Naive thymus-derived CD4-positive, alpha-beta T cell (primary cell): ENCODE measurements around the gene ASIC2. TPM values are rescaled to one million over a fixed set of nuclear protein-coding genes. Genes with fewer than 3 reads are reported as not detected.

Source experiments
- ATAC-seq: fragments of 150-1000 bp; cut with Tn5 transposase; 2 replicates; pipeline ENCODE4 v1.10.0; 2021; ENCODE audit warnings: mild to moderate bottlenecking, moderate library complexity
- CTCF ChIA-PET: fragments of 350-600 bp; sonication (Branson Sonifier 250); formaldehyde crosslinking; loops from one replicate; lab custom pipeline; 2021; ENCODE audit warnings: antibody characterized with exemption; lab: Charles Lee
- POLR2A ChIA-PET: fragments of 350-600 bp; sonication (Branson Sonifier 250); formaldehyde crosslinking; loops from one replicate; lab custom pipeline; 2021; ENCODE audit warnings: antibody characterized with exemption, inconsistent platforms; lab: Charles Lee
- DNase-seq, 9 donors: peaks; one replicate each; pipeline versions ENCODE4 v3.0.0 to v3.0.0-alpha.2; 2020 to 2022; ENCODE audit warnings: mixed read lengths in 1 of 9
- H3K27ac ChIP-seq: one replicate; pipeline ENCODE4 v1.7.0; 2013; ENCODE audit warnings: mild to moderate bottlenecking, low read depth, low read length, moderate library complexity
- H3K27me3 ChIP-seq, 2 donors: one replicate each; pipeline ENCODE4 v1.7.0; 2013; ENCODE audit warnings: low read length in 2 of 2, mild to moderate bottlenecking in 2 of 2, moderate library complexity in 2 of 2; ENCODE audit not compliant: control insufficient read depth in 2 of 2, insufficient read depth in 2 of 2
- H3K36me3 ChIP-seq, 3 experiments: 1 replicate in 2 of 3; 2 replicates in 1 of 3; pipeline ENCODE4 v1.7.0; 2013; ENCODE audit warnings: low read length in 3 of 3, mild to moderate bottlenecking in 3 of 3, moderate library complexity in 1 of 3; ENCODE audit not compliant: insufficient read depth in 3 of 3, control insufficient read depth in 2 of 3
- H3K4me1 ChIP-seq, 2 donors: one replicate each; pipeline ENCODE4 v1.7.0; 2013; ENCODE audit warnings: low read length in 2 of 2, mild to moderate bottlenecking in 2 of 2, moderate library complexity in 1 of 2; ENCODE audit not compliant: control insufficient read depth in 2 of 2, insufficient read depth in 2 of 2
- H3K4me3 ChIP-seq: 2 replicates; pipeline ENCODE4 v1.7.0; 2013; ENCODE audit warnings: mild to moderate bottlenecking, low read length
- H3K9me3 ChIP-seq, 3 experiments: 1 replicate in 2 of 3; 2 replicates in 1 of 3; pipeline ENCODE4 v1.7.0; 2013; ENCODE audit warnings: low read length in 3 of 3; ENCODE audit not compliant: control insufficient read depth in 2 of 3
- H3K27ac Mint-ChIP-seq, 9 donors: one replicate each; pipeline ENCODE4 v1.8.0; 2020 to 2022; ENCODE audit warnings: mixed read lengths in 9 of 9, mild to moderate bottlenecking in 8 of 9, moderate library complexity in 5 of 9, inconsistent platforms in 2 of 9
- H3K27me3 Mint-ChIP-seq, 5 donors: one replicate each; pipeline ENCODE4 v1.8.0; 2021 to 2022; ENCODE audit warnings: mixed read lengths in 5 of 5, mild to moderate bottlenecking in 1 of 5
- H3K36me3 Mint-ChIP-seq, 5 donors: one replicate each; pipeline ENCODE4 v1.8.0; 2020 to 2022; ENCODE audit warnings: mixed read lengths in 5 of 5, mild to moderate bottlenecking in 3 of 5, inconsistent platforms in 1 of 5
- H3K4me1 Mint-ChIP-seq, 7 donors: one replicate each; pipeline ENCODE4 v1.8.0; 2020 to 2022; ENCODE audit warnings: mixed read lengths in 7 of 7, mild to moderate bottlenecking in 3 of 7, inconsistent platforms in 1 of 7
- H3K4me3 Mint-ChIP-seq, 10 donors: one replicate each; pipeline ENCODE4 v1.8.0; 2020 to 2022; ENCODE audit warnings: mild to moderate bottlenecking in 10 of 10, mixed read lengths in 10 of 10, moderate library complexity in 6 of 10, inconsistent platforms in 2 of 10
- H3K9me3 Mint-ChIP-seq, 11 donors: one replicate each; pipeline ENCODE4 v1.8.0; 2020 to 2022; ENCODE audit warnings: mixed read lengths in 11 of 11, mild to moderate bottlenecking in 4 of 11, inconsistent platforms in 1 of 11, moderate library complexity in 1 of 11
- intact Hi-C, 2 donors: fragments of 100-400 bp; cut with micrococcal nuclease; formaldehyde crosslinking; loops; one replicate each; pipeline ENCODE4 v1.15.1; 2023
- polyA plus RNA-seq, 2 donors: library from polyadenylated mRNA; unstranded; fragments of 300-500 nt; fragmentation: Illumina TruSeq; gene quantifications; one replicate each; pipeline ENCODE4 v1.2.3, GENCODE V29; 2021
- total RNA-seq, 6 experiments: library from RNA in 5 of 6; stranded (reverse) in 5 of 6; gene quantifications; 1 replicate in 5 of 6; 2 replicates in 1 of 6; pipeline ENCODE4 v1.2.3 and lab custom pipeline; 2021 to 2026

ASIC2 gene
- total and polyA plus RNA-seq, 7 experiments from 2014 or later: not detected

GRCh38 chr17:33267851-33268548 lies 25.1 kb downstream of the ASIC2 start:
- Histone ChIP-seq H3K27me3 (no peaks in the 10 kb centered on the region), H3K4me1 (no peaks in the 10 kb centered on the region), H3K36me3 (no peaks in the 10 kb centered on the region), H3K27ac (no peak overlapping the region), H3K9me3 (no peaks in the 10 kb centered on the region), H3K4me3 (no peak overlapping the region)
- CTCF ChIA-PET: no interaction called here
- peaks cover 0 to 11% (median 7%) of the 10 kb centered on the region in 5 donors for H3K27me3 Mint-ChIP-seq
- POLR2A ChIA-PET: no interaction called here
- intact Hi-C loops: no loop called here
- DNase-seq: no peak
- no peak for ATAC-seq
- H3K4me3 Mint-ChIP-seq: no peak overlapping the region
- no peaks in the 10 kb centered on the region for H3K36me3 Mint-ChIP-seq
- no peaks in the 10 kb centered on the region for H3K4me1 Mint-ChIP-seq
- no peak overlapping the region for H3K27ac Mint-ChIP-seq
- H3K9me3 Mint-ChIP-seq: peaks cover 0 to 7% (median 0%) of the 10 kb centered on the region in 11 donors

- intact Hi-C loops: no loop called here
- Histone ChIP-seq H3K27me3 (no peaks in the 10 kb centered on the region), H3K9me3 (no peaks in the 10 kb centered on the region), H3K36me3 (no peaks in the 10 kb centered on the region), H3K27ac (no peak overlapping the region), H3K4me3 (no peak overlapping the region), H3K4me1 (no peaks in the 10 kb centered on the region)
- POLR2A ChIA-PET: no interaction called here
- Mint-ChIP-seq H3K27ac (no peak overlapping the region), H3K4me1 (no peaks in the 10 kb centered on the region), H3K36me3 (no peaks in the 10 kb centered on the region), H3K4me3 (no peak overlapping the region), H3K9me3 (peaks cover 0 to 7% (median 0%) of the 10 kb centered on the region in 11 donors), H3K27me3 (peaks cover 0 to 16% (median 7%) of the 10 kb centered on the region in 5 donors)
- CTCF ChIA-PET: no interaction called here
- DNase-seq (no peak), ATAC-seq (no peak)
Measured at GRCh38 chr17:33267271-33267790, 25.8 kb downstream of the ASIC2 start.

DNA sequence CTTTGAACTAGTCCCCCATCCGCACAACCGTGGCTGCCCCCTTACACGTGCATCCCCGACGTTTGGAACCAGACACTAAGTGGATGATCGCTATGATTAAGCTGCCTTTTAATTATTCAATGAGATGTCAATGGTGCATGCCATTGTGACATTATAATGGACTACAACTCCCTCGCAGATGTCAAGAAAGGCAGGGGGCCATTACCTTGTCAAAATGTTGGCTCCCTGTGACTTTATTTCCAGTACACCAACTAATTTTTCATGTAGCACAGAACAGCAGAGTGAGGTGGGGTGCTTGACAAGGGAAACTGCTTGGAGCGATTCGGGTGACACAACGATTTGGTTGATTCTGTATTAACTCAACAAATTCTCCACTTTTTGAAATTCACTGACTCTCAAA lies 26.5 kb downstream of the ASIC2 start:
- no peaks in the 10 kb centered on the region for H3K4me1 Mint-ChIP-seq
- POLR2A ChIA-PET: no interaction called here
- no peaks in the 10 kb centered on the region for H3K9me3 ChIP-seq
- no peak overlapping the region for H3K27ac Mint-ChIP-seq
- H3K36me3 ChIP-seq: no peaks in the 10 kb centered on the region
- H3K27me3 ChIP-seq: no peaks in the 10 kb centered on the region
- intact Hi-C loops: no loop called here
- H3K4me3 ChIP-seq: no peak overlapping the region
- H3K4me3 Mint-ChIP-seq: no peak overlapping the region
- no peak for DNase-seq
- H3K9me3 Mint-ChIP-seq: peaks cover 0 to 7% (median 0%) of the 10 kb centered on the region in 11 donors
- no peaks in the 10 kb centered on the region for H3K36me3 Mint-ChIP-seq
- no peak overlapping the region for H3K27ac ChIP-seq
- no peaks in the 10 kb centered on the region for H3K4me1 ChIP-seq
- CTCF ChIA-PET: no interaction called here
- no peak for ATAC-seq
- peaks cover 0 to 16% (median 7%) of the 10 kb centered on the region in 5 donors for H3K27me3 Mint-ChIP-seq

GRCh38 chr17:33266116-33266515 lies 27.0 kb downstream of the ASIC2 start:
- H3K27ac ChIP-seq: no peak overlapping the region

GRCh38 chr17:33263396-33263795 lies 29.7 kb downstream of the ASIC2 start:
- H3K27me3 Mint-ChIP-seq: peaks cover 0 to 26% (median 18%) of the 10 kb centered on the region in 5 donors
- H3K4me3 Mint-ChIP-seq: no peak overlapping the region
- H3K4me1 Mint-ChIP-seq: no peaks in the 10 kb centered on the region
- DNase-seq: no peak
- Histone ChIP-seq H3K4me3 (no peak overlapping the region), H3K27me3 (no peaks in the 10 kb centered on the region), H3K4me1 (no peaks in the 10 kb centered on the region), H3K27ac (no peak overlapping the region), H3K9me3 (no peaks in the 10 kb centered on the region), H3K36me3 (no peaks in the 10 kb centered on the region)
- no peak for ATAC-seq
- H3K36me3 Mint-ChIP-seq: no peaks in the 10 kb centered on the region
- POLR2A ChIA-PET: no interaction called here
- no peak overlapping the region for H3K27ac Mint-ChIP-seq
- CTCF ChIA-PET: no interaction called here
- H3K9me3 Mint-ChIP-seq: peaks cover 0 to 7% (median 0%) of the 10 kb centered on the region in 11 donors
- intact Hi-C loops: no loop called here

More at GRCh38 chr17:33266116-33266515, 27.0 kb downstream of the ASIC2 start:
- POLR2A ChIA-PET: no interaction called here
- Mint-ChIP-seq H3K4me1 (no peaks in the 10 kb centered on the region), H3K9me3 (peaks cover 0 to 7% (median 0%) of the 10 kb centered on the region in 11 donors), H3K36me3 (no peaks in the 10 kb centered on the region), H3K27me3 (peaks cover 0 to 20% (median 9%) of the 10 kb centered on the region in 5 donors), H3K27ac (no peak overlapping the region), H3K4me3 (no peak overlapping the region)
- H3K27me3 ChIP-seq: no peaks in the 10 kb centered on the region
- H3K9me3 ChIP-seq: no peaks in the 10 kb centered on the region
- H3K36me3 ChIP-seq: no peaks in the 10 kb centered on the region
- no peaks in the 10 kb centered on the region for H3K4me1 ChIP-seq
- no peak overlapping the region for H3K4me3 ChIP-seq
- intact Hi-C loops: no loop called here
- ATAC-seq (no peak), DNase-seq (no peak)
- CTCF ChIA-PET: no interaction called here

- peaks cover 0 to 28% (median 22%) of the 10 kb centered on the region in 5 donors for H3K27me3 Mint-ChIP-seq
- no peaks in the 10 kb centered on the region for H3K36me3 Mint-ChIP-seq
- CTCF ChIA-PET: no interaction called here
Measured at GRCh38 chr17:33262266-33263123, 30.6 kb downstream of the ASIC2 start.

More at GRCh38 chr17:33262266-33263123, 30.6 kb downstream of the ASIC2 start:
- Histone ChIP-seq H3K36me3 (no peaks in the 10 kb centered on the region), H3K4me1 (no peaks in the 10 kb centered on the region), H3K9me3 (no peaks in the 10 kb centered on the region), H3K4me3 (no peak overlapping the region), H3K27ac (no peak overlapping the region), H3K27me3 (no peaks in the 10 kb centered on the region)
- POLR2A ChIA-PET: no interaction called here
- intact Hi-C loops: no loop called here
- Mint-ChIP-seq H3K9me3 (peaks cover 0 to 7% (median 0%) of the 10 kb centered on the region in 11 donors), H3K4me1 (no peaks in the 10 kb centered on the region), H3K27ac (no peak overlapping the region), H3K4me3 (no peak overlapping the region)
- DNase-seq: no peak
- ATAC-seq: no peak
